GM20431 (cell line): ENCODE measurements around the gene FBXL7.

ENCODE experiments used
- in situ Hi-C: fragments of 300-500 bp; cut with MseI, MboI; formaldehyde crosslinking; loops from one replicate; pipeline ENCODE4 v1.15.0; 2020; ENCODE audit warnings: low sequenced_read_pairs; ENCODE audit not compliant: unreplicated experiment

Gene FBXL7

DNA sequence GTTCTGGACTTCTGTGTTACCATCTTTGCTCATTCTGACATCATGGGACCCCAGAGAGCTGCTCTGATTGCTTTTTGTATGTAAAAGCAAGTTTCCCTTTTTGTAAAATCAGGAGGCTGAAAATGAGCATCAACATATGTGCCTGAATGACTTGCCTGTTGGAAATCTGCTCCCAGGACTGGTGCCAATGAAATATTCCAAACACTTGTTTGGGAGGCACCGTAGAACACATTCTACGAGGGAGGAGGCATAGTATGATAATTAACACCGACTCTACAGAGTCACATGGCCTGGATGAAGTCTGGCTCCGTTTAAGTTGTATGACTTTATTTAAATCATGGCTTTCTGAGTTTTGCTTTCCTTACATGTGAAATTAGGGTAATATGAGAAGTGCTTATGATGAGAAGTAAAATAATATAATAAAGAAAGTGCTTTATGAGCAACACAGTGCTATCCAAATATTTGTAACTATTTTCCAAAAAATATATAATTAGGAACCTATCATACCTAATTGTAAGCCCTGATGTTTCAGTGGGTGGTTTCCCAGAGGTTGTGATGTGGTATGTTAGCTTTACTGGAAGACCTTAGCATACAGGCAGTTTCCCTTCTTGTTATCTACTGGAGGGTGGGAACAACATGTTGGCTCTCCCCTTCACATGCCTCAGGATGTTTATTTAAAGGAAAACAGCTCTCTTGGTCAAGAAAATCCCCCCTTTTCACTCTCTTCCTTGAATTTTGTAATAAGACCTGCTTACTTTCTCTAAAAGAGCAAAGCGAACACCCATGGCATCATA is 238.1 kb downstream of the FBXL7 start:
- in situ Hi-C loops = no loop called here

DNA sequence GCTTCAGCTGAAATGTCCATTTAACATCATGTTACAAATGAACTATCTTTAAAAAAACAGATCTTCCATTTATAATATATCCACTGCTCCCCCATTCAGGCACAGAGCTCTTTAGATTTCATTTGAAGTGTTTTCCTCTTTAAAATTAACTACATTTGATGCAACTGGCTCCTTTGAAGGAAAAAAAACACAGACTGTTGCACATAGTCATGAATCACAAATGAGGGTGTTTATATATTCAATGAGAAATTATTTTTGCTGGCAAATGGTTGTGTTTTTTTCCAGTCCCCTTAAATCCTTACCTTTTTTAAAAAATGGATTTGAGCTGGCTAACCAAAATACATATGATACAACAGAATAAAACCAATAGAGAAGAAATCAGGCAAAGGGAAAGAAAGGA is 240.4 kb downstream of the FBXL7 start:
- in situ Hi-C loops = no loop called here

DNA sequence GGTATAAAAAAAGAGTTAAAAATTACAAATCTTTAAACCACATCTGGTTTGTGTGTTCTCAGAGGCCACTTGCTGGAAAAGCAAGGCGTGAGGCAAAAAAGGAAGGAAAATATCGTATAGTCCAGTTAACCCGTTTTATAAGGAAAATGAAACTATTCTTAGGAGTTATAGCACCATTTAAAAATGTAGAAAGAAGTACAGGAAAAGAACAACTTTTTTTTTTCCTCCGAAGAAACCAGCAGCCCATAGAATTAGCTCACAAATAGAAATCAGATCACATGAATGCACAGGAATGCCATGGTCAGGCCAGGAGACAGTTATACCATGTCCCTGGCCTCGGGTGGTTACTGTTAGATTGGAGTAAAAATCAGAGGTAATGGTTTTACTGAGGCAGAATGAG is 241.6 kb downstream of the FBXL7 start:
- in situ Hi-C loops = no loop called here

DNA sequence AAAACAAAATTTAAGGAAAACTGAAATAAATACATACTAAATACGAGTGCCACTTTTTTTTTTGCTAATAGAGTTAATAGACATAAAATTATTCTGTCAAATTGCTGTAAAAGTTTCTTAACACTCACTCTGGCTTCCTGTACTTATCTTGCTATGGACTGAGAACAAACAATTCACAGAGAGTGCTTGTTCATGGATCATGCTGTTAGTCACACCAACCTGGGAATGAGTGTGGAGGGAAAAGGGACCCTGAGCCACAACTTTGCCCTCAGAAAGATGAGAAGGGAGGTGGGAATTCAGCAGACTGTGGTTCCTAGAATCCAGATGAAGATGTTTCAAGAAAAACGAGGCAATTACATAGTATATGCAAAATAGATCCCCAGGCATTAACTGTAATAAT is 246.9 kb downstream of the FBXL7 start:
- in situ Hi-C loops = no loop called here

DNA sequence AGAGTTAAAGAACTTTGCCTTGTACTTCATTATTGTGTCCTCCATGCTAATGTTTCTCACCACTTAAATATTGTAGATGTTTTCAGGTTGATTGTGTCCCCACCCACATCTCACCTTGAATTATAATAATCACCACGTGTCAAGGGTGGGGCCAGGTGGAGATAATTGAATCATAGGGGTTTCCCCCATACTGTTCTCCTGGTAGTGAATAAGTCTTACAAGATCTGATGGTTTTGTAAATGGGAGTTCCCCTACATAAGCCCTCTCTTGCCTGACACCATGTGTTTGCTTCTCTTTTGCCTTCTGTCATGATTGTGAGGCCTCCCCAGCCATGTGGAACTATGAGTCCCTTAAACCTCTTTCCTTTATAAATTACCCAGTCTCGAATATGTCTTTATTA is 248.3 kb downstream of the FBXL7 start:
- in situ Hi-C loops = no loop called here

DNA sequence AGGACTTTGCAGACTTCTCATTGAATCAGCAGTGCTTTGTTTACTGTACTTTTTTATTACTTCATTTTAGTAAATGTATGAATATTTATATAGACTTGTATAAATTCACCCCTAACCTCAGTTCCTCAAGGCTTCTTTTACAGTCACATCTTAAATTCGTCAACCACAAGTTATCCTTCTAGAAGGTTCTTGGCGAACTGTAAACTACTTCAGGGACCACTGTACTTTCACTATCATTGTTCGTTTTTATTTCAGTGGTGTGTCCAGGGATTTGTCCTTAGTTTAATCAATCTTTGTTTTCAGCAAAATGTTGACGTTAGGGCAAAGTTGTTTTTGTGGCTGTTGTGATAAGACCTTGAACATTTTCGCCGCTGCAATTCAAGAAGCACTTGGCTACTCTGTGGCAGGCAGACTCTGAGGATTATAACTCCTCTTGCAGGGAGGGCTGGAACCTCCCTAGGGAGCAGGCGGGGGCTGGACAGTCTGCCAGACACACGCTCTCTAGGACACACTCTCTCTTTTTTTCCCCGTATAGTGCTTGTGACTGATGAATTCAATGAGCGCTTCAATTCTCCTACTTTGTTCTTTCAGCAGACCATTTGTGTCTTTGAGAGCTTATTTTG is 252.8 kb downstream of the FBXL7 start:
- in situ Hi-C loops = no loop called here

DNA sequence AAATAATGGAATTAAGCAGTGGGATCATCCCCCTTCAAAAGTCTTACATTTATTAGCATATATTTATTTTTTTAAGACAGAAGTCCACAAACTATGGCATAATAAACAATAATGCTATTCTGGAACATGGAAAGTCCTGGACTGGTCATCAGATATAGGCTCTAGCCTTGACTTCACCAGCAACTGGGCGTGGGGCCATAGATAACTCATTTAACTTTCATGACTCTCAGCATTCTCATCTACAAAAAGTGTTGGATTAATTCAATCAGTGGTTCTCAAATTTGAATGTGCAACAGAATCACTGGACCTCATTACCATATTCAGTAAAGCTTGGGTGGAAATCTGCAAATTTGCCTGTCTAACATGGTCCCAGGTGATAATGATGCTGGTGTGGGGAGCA is 253.8 kb downstream of the FBXL7 start:
- in situ Hi-C loops = no loop called here

DNA sequence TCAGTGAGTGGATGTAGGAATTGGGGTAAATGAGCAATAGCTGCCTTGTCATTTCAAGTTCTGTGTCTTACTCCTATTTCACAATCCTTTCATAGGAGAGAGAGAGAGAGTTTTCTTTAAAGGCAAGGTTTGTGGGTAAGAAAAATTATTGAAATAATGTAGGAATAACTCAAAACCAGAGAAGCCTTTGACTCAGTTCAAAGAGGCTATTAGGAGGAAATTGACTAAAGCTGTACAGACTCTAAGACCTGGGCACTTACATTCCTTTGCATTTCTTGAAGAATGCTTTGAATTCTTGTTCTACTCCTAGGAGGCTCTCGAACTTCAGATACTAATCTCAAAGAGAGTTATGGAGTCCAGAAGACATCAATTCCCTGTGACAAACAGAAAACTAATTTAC is 257.1 kb downstream of the FBXL7 start:
- in situ Hi-C loops = no loop called here

DNA sequence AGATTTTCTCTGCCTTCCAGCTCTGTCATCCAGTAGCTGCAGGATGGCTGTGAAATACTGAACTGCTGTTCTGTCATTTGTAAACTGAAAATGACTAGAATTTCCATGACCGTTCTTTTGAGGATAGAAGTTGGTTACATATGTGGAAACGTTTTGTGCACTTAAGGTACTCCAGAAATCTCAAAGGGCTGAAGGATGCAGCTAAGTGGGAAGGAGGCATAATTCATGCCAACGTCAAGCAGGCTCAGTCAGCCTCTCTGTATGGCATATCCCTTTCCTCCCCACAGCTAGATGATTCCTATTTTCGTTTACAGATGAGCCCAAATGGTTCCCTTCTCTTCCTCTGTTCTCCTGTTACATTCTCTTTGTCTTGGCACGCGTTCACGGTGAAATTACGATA is 257.6 kb downstream of the FBXL7 start:
- in situ Hi-C loops = no loop called here

DNA sequence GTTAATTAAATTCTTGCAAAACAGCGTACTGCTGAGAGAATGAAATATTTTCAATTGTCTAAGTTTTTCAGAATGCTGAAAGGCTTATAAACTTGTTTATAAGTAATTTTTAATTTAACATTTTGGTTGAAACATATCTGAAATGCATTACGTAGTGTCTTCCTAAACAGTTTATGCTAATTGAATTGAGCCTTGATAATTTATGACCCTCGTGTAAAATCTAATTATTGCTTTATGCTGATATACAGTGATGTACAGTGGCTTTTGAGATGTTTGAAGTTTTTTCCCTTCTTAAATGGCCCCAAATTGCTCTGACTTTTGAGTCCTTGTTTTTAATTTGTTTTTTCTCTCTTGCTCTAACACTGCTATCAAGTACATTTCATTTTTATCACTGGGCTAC is 262.7 kb downstream of the FBXL7 start:
- in situ Hi-C loops = no loop called here

DNA sequence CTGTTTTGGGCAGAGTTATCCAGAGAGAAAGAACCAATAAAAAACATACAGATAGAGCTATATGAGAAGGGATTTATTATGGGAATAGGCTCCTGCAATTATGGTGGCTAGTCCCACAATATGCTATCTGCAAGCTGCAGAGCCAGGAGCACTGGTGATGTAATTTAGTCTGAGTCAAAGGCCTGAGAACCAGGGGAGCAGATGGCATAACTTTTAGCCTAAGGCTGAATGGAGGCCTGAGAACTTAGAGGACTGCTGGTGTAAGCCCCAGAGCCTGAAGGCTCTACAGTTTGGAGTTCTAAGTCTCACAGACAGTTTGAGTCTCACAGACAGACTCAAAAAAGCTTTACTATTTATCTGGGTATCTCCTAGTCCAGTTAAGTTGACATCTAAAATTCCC is 263.8 kb downstream of the FBXL7 start:
- in situ Hi-C loops = no loop called here

DNA sequence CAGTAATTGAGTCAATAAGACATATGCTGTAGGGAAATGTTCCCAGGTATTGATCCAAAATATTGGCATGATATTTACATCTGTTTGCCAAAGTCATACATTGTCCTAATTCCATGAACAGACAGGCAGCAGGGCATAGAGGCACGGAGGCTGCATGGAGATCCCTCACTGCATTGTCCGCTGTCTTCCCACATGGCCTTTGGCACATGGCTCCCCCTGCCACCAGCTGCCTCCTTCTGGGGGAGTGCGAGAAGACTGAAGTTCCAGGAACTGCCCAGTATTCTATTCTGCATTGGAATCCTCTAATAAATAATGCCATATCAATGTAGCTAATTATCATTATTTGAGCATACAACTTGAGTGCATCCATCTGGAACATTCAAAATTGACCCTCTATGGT is 269.0 kb downstream of the FBXL7 start:
- in situ Hi-C loops = no loop called here

DNA sequence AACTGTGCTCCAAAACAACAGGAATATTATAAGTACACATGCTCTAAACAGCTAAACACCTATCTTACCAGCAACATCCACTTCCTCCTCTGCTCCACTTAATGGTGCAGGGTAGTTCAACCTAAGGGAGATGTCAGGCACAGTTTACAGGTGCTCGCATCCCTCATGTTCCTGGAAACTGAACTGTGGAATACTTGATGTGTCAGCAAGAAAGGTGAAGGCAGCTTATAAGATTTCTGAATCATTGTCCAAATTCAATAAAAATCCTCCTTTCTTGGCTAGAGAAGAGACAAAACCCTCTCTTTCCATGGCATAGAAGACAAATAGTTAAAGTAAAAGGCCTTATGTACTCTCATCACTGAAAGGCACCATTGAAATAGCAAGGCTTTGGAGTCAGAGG is 272.2 kb downstream of the FBXL7 start:
- in situ Hi-C loops = no loop called here

DNA sequence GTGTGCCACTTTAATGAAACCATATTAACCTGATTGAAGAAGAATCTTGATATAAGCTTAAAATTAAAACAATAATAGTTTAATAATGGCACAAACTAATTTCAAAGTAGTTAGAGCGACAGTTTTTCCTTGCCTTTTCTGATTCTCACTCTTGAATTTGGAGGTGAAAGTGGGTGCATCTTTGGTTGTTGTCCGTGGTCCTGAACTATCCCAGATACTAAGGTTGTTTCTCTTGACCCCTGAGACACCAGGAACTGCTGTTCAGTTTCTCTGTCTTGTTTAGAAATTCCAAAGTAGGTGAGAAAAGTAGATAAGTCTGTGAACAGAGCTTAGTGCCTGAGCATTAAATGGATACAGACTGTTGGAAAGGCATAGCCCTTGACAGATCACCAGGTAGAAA is 274.7 kb downstream of the FBXL7 start:
- in situ Hi-C loops = no loop called here

DNA sequence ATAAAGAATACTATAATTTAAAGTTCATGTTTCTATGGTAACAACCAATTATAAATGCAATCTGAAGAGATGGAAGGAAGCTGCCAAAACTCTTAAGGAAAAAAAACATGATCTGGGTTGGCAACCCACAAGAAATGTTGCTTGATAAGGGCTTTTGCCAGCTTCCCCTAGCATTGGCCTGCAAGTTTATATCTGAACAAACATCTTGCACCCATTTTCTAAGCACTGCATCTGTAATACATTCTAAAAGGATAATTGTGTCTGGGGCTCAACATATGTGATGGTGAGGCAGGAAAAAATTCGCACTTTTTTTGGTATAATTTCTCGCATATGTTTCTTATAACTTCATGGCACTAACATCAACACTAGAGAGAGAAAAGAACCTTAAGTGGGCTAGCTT is 276.4 kb downstream of the FBXL7 start:
- in situ Hi-C loops = no loop called here

DNA sequence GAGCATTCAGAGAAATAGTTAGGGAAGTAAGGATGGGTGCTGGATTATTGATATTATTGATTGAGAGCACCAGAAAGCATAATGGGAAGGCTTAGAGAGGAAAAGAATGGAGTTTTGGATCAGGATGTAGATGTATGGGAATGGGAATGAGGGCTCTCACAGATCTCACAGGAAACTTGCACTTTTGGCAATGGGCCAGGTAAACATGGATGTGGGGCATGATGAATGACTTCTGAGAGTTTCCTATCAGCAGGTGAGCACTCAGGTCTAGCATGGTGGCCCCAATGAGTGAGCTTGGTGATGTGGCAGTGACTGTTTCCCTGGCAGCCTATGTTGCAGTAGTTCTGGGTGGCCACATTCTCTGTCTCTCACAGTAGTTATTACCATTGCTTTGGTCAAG is 283.8 kb downstream of the FBXL7 start:
- in situ Hi-C loops = no loop called here

DNA sequence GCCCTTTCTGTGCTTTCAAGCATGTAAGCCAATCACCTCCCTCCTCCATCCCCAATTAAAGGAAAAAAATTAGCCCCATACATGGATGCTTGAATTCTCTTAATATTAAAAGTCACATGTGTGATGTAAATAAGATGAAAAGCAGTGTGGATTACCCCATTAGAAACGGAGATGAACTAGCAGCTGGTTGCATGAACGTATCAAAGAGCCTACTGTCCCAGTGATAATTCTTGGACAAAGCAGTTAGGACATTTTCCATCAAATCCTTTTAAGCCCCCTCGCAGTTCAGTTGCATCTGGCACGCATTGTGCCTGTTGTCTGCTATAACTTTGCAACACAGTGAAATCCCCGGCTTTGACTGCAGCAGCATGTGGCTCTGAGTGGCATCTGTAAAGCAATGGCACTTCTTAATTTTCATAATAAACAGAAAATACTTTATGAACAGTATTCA is 285.6 kb downstream of the FBXL7 start:
- in situ Hi-C loops = no loop called here

DNA sequence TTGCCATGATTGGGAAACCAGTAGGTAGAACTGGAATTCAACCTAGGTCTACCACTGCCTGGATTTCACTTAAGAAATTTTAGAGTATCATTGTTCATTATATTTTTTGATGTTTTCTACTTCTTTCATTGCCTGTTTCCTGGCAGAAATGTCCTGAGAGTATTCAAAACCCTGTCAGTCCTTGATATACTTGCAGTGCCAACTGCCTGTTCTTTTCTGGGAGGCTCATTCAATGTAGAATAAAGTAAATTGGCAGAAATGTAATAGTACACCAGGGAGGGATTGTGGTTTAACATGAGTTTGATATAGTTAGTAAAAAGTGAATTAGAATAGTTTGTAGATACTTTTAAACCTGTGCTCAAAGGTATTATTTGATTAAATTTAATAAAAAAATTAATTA is 286.3 kb downstream of the FBXL7 start:
- in situ Hi-C loops = no loop called here

DNA sequence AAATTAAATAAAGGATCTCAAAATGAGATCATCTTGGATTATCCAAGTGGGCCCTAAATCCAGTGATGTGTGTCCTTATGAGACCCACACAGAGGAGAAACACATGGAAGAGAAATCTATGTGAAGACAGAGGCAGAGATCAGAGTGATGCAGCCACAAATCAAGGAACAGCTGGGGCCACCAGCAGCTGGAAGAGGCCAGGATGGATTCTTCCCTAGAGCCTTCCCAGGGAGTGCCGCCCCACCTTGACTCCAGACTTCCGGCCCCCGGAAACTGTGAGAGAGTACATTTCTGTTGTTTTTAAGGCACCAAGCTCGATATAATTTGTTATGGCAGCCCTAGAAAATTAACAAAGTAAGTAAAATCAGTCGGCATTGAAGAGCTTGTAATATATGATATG is 286.9 kb downstream of the FBXL7 start:
- in situ Hi-C loops = no loop called here

DNA sequence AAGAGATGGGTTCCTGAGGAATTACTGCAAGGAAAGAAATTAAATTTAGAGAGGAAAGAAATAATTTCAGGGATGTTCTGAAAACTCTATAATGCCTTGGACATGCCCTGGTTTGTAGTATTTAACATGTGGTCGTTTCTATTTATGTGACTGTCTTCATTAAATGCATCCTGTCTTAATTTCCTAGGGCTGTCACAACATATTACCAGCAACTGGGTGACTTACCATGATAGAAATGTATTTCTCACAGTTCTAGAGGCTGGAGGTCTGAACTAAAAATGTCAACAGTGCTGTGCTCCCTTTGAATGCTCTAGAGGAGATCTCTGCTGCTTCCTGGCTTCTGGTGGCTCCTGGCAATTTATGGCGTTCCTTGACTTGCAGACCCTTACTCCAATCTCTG is 287.7 kb downstream of the FBXL7 start:
- in situ Hi-C loops = no loop called here

DNA sequence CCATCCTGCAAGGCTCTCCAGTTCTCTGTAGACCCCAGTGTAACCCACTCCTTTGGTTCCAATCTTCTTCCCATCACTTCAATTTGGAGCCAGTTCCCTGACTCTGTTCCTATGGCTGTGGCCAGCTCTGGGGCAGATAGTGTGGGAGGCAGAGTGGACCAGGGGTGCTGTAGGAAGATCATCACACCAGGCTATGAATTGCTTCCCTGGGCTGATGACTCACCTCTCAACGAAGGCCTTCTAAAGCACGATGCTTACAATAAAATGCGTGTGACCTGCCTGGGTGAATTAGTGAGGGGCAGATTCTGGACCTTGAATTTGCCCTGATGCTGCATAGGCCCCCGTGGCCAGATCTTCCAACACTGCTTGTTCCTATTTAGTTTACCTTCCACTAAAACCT is 289.7 kb downstream of the FBXL7 start:
- in situ Hi-C loops = no loop called here

DNA sequence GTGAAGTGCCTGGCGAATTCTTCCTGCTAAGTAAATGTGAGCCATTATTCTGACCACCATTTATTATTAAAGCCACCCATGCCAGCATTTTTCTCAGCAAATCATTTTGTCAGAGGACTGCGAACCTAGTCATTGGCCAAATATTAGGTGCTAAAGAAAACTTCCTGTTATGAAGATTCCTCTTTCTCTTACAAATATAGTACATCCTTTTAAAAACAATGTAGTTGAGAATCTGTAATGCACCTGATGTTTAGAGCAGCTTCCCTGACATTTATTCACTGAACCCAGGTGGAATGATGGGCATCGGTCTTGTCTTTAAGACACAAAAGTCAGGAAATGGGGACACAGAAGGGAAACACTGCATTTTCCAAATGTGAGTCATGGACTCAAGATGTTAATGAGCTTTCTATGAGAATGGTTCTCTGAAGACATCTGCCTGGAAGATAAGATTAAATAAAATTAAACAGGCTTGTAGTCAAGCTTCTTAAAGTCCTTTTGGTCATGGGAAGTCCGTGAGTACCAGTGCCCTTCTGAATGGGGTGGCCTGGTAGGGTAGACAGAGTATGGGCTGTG is 290.6 kb downstream of the FBXL7 start:
- in situ Hi-C loops = no loop called here
